Smooth muscle cell of the brain vasculature (primary cell): ENCODE data around the gene EXD3.
"Not testable (repeated sequence)": the region's sequence is repeated elsewhere in the genome, so short reads cannot be mapped to it uniquely, and the experiment has no call there.

ENCODE experiments used
- DNase-seq: peaks from one replicate; pipeline ENCODE4 v3.0.0-alpha.2; 2012; ENCODE audit warnings: low read depth, low spot score

Gene EXD3

DNA sequence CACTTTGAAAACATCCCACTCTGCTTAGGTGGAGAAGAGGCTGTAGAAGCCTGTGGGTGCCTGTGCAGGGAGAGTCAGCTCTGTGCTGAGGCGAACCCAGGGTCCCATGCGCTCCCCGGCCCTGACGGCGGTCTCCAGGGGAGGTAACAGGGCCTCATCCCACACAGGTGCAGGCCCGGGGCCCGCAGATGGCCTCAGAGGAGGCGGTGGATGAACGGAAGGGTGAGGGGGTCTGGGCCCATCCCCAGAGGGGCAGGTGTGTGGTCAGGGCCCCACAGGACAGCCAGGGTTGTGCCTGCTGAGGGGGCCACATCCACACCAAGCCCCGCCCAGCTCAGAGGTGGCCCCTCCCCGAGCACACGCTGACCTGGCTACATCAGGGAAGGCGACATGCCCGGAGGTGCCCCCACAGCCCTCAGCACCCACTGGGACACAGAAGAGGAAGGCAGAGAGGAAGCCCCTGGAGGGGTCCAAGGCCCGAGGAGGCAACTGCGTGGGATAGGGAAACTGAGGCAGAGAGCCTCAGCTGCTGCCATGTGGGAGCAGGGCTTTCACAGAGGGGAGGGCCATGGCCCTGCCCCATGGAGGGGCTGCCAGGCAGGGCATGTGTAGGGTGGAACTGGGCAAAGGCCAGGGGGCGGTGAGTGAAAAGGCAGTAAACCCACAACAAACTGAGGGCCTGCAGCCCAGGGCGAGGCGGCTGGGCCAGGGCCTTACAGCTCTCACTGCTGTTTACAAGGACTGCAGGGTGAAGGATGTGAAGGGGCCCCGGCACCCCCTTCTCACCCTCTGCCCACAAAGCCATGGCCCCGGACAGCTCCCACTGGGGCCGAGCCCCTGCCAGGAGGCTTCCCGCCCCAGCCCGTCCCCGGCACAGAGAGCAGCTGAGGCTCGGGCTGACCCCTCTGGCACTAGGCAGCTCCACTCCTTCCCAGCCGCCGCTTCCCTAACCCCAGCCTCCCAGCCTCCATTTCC, 29.5 kb downstream of the EXD3 start:
- no peak for DNase-seq

- DNase-seq: no peak
These were observed 30.5 kb downstream of the EXD3 start for GRCh38 chr9:137392232-137393007.

DNA sequence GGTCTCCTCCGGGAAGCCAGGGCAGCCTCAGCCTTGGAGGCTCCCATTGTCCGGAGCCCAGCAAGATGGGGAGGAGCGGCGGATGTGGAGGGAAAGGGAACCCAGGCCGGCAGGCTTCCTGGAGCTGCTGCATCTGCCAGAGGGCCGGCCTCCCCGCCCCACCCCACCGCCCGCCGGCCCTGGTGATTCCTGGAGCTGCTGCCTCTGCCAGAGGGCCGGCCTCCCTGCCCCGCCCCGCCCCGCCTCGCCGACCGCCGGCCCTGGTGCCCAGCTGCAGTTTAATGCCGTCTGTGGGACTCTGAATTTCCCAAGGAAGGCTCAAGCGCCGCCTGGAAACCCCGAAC, 31.6 kb downstream of the EXD3 start:
- no peak for DNase-seq

DNA sequence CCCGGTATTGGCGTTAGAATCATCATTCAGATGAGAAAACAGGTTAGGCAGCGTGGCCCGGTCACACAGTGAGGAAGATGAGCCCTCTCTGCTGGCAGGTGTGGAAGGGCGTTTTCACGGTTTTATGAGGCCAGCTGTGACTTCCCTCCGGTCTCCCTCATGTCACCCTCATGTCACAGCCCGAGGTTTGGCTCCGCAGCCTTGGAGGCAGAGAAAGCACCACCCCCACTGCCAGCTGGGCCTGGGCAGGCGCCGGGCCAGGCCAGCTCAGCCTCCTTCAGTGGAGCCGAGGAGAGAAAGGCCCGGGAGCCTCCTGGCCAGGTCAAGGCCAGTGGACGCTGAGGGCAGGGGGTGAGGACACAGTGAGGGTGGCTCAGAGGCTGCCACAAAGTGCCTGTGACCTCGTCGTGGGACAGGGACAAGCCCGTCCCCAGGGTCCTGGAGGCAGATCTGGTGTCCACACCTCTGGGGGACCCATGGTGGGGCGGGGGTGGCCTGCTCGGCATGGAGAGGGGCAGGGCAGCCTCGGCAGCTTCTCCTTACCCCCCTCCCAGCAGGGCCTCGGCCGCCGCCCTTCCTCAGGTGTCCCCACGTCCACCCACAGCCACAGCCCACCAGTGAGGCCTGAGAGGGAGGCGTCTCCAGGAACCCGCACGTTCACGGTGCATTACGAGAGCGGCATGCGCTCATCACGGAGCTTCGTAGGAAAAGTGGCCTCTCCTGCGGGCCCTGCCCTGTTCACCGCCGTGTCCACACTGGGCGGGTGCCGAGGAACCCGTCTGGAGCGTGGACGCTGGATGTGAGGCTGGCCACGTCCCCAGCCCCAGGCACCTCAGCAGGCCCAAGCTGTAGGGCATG, 32.2 kb downstream of the EXD3 start:
- DNase-seq: no peak

- no peak for DNase-seq
These were observed 33.6 kb downstream of the EXD3 start for GRCh38 chr9:137389428-137389746.

GRCh38 chr9:137388589-137389427, 34.2 kb downstream of the EXD3 start:
- no peak for DNase-seq

- DNase-seq: no peak
These were observed 34.9 kb downstream of the EXD3 start for GRCh38 chr9:137387891-137388560.

- DNase-seq: no peak
These were observed 35.7 kb downstream of the EXD3 start for GRCh38 chr9:137387114-137387890.

- DNase-seq: not testable (repeated sequence)
These were observed 36.4 kb downstream of the EXD3 start for GRCh38 chr9:137386507-137387113.

- no peak for DNase-seq
These were observed 37.8 kb downstream of the EXD3 start for GRCh38 chr9:137385061-137385655.

- no peak for DNase-seq
These were observed 38.9 kb downstream of the EXD3 start for GRCh38 chr9:137383784-137384756.

DNA sequence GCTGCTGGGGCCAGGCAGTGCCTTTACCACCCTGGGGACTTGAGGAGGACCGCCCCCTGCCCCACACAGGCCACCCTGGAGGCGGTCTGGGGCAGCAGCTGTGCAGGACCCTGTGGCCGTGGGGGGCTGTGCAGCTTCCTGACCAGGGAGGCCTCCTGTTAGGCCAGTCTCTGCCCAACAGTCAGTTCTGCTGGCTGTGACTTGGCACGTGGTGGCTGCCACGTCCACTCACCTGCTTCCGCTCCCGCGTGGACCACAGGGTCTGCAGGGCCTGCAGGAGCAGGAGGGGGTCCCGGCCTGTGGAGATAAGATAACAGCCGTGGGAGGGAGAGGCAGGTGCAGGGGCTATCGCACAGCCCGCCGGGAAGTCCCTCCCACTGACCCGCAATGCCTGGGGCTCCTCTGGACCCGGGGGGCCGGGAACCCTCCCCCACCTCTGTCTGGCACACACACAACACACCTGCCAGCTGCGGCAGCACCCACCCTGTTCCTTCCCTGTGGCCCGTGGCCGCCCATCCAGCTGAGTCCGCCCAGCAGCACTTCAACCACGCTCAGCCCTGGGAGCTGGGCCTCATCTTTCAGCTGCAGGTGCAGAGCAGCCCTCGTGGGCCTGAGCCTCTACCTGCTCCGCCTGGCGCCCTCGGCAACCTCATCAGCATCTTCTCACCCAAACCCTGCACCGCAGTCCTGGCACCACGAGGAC, 39.7 kb downstream of the EXD3 start:
- DNase-seq: no peak

DNA sequence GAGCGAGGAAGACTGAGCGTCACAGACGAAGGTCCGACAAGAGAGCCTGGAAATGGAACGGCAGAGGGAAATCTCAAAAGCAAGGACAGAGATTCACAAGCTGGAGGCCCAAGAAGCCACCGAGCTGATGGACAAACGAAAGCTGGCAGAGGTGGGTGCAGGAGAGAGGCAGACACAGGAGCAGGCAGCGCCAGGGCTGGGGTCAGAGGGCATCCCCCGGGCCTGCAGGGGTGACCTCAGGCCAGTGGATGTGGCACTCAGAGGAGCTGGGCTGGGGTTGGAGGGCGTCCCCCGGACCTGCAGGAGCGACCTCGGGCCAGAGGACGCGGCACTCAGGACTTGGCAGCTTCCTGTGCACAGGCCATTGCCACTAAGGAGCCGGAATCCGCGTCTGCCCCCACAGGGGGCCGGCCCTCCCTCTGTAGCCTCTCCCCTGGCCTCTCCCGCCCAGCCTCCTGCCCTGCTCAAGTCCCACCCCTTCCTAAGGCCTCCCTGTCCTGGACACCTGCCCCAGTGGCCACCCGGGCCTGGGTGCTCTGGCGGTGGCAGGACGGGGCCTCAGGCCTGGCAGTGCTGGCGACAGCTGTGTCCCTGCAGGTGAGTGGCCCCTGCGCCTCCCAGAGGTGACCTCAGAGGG, 40.4 kb downstream of the EXD3 start:
- no peak for DNase-seq

DNA sequence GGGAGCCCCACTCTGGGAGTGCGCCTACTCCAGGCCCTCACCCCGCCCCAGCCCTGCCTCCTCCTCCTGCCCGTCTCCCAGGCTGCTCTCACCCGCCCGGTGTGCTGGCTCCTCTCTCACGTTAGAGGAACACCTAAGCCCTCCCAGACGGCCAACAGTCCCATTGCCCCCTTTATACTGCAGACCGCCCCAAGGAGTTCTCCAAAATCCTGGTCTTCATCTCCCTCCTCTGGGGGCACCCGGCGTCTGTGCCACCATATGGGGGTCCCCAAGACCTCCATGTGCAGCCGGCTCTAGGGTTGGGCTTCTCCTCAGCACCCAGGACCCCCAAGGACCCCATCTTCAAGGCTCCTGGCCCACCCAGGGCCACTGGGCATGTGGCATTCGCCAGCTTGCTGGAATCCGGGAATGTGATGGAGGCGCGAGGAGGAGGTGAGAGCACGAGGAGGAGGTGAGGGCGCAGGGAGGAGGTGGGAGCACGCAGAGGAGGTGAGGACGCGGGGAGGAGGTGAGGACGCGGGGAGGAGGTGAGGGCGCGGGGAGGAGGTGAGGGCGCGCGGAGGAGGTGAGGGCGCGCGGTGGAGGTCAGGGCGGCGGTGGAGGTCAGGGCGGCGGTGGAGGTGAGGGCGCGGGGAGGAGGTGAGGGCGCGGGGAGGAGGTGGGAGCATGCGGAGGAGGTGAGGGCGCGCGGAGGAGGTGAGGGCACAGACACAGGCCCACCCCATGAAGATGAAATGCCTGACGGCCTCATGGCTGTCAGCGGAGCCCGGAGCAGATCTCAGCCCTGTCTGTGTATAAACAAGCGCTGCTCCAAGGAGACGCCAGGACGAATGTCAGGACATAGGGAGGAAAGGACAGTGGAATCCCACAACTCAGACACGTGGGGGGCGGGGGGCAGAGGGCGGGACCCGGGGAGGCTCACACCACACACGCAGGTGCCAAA, 41.2 kb downstream of the EXD3 start:
- DNase-seq: no peak

DNA sequence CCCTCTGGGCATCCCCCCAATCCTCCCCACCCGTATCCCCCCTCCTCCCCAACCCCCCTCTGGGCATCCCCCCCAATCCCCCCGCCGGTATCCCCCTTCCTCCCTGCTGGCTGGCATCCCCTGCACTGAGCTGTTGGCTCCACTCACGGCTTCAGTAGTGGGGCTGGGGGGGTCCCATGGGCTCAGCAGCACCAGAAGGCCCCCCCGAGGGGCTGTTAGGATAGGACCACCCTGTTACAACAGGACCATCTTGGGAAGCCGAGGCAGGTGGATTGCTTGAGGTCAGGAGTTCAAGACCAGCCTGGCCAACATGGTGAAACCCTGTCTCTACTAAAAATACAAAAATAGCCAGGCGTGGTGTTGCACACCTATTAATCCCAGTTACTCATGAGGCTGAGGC, 42.4 kb downstream of the EXD3 start:
- DNase-seq: no peak
